HG03378 (cell line): ENCODE data around the gene TMEM190.

ENCODE experiments used
- ATAC-seq: cut with Tn5 transposase; IDR thresholded peaks from one replicate; pipeline ENCODE4 v1.9.1; 2021; ENCODE audit warnings: mild to moderate bottlenecking, moderate library complexity; ENCODE audit not compliant: unreplicated experiment

Gene TMEM190

GRCh38 chr19:55350620-55351315 is 25.9 kb upstream of the TMEM190 start:
- no peak for ATAC-seq

- no peak for ATAC-seq
Measured at GRCh38 chr19:55352040-55352439, 24.6 kb upstream of the TMEM190 start.

GRCh38 chr19:55352549-55353145 is 24.0 kb upstream of the TMEM190 start:
- ATAC-seq = no peak

GRCh38 chr19:55353356-55353802 is 23.2 kb upstream of the TMEM190 start:
- no peak for ATAC-seq

GRCh38 chr19:55353803-55354697 is 22.6 kb upstream of the TMEM190 start:
- no peak for ATAC-seq

- no peak for ATAC-seq
Measured at GRCh38 chr19:55354698-55355212, 21.9 kb upstream of the TMEM190 start, which contains the start of gene COX6B2. Gene COX6B2 (minus strand): TSS chr19:55354719. CDS start chr19:55354521, 198 bp downstream.

- ATAC-seq = no peak
Measured at GRCh38 chr19:55355213-55355821, 21.3 kb upstream of the TMEM190 start.

GRCh38 chr19:55358493-55358892 is 18.1 kb upstream of the TMEM190 start:
- ATAC-seq = no peak

GRCh38 chr19:55358943-55359908 is 17.4 kb upstream of the TMEM190 start:
- no peak for ATAC-seq

- no peak for ATAC-seq
Measured at GRCh38 chr19:55360902-55361301, 15.7 kb upstream of the TMEM190 start.

- no peak for ATAC-seq
Measured at GRCh38 chr19:55362174-55362989, 14.2 kb upstream of the TMEM190 start.

GRCh38 chr19:55362990-55363716 is 13.5 kb upstream of the TMEM190 start, which contains the start of gene GARIN5B:
Gene GARIN5B (minus strand): TSS chr19:55363260. CDS start chr19:55363066, 194 bp downstream.
- ATAC-seq = no peak

GRCh38 chr19:55365245-55365644 is 11.4 kb upstream of the TMEM190 start:
- no peak for ATAC-seq

GRCh38 chr19:55365964-55366363 is 10.7 kb upstream of the TMEM190 start:
- ATAC-seq = no peak

GRCh38 chr19:55366790-55367189 is 9.8 kb upstream of the TMEM190 start:
- ATAC-seq = no peak

- ATAC-seq = no peak
Measured at GRCh38 chr19:55368106-55368505, 8.5 kb upstream of the TMEM190 start.

- ATAC-seq = no peak
Measured at GRCh38 chr19:55368701-55369563, 7.7 kb upstream of the TMEM190 start.
